Liver (tissue), 9 donors: ENCODE measurements around the gene CABYR. TPM values are rescaled to one million over a fixed set of nuclear protein-coding genes. Genes with fewer than 3 reads are reported as not detected.

Experiments
- DNase-seq: peaks from one replicate; pipeline ENCODE4 v3.0.0-alpha.2; 2017; ENCODE audit warnings: low spot score
- H3K27ac ChIP-seq, 2 donors: one replicate each; pipeline ENCODE4 v1.7.0; 2013; ENCODE audit warnings: inconsistent platforms in 2 of 2, low read length in 2 of 2, control low read depth in 1 of 2, low read depth in 1 of 2, mild to moderate bottlenecking in 1 of 2
- H3K27me3 ChIP-seq, 4 donors: one replicate each; pipeline versions ENCODE4 v1.6.1 to v1.7.0; 2013; ENCODE audit warnings: low read length in 3 of 4, inconsistent platforms in 1 of 4, mild to moderate bottlenecking in 1 of 4, moderate library complexity in 1 of 4; ENCODE audit not compliant: control insufficient read depth in 4 of 4, insufficient read depth in 4 of 4
- H3K36me3 ChIP-seq, 4 donors: one replicate each; pipeline versions ENCODE4 v1.6.1 to v1.7.0; 2013; ENCODE audit warnings: low read length in 3 of 4, mild to moderate bottlenecking in 3 of 4, low read depth in 1 of 4, moderate library complexity in 1 of 4; ENCODE audit not compliant: control insufficient read depth in 4 of 4, insufficient read depth in 3 of 4
- H3K4me1 ChIP-seq, 4 donors: one replicate each; pipeline versions ENCODE4 v1.6.1 to v1.7.0; 2013; ENCODE audit warnings: low read length in 3 of 4, mild to moderate bottlenecking in 3 of 4, moderate library complexity in 1 of 4; ENCODE audit not compliant: control insufficient read depth in 4 of 4, insufficient read depth in 4 of 4
- H3K4me3 ChIP-seq, 3 donors: one replicate each; pipeline versions ENCODE4 v1.6.1 to v1.7.0; 2013; ENCODE audit warnings: low read length in 3 of 3, control low read depth in 1 of 3, low read depth in 1 of 3, mild to moderate bottlenecking in 1 of 3
- H3K9ac ChIP-seq, 2 donors: one replicate each; pipeline ENCODE4 v1.7.0; 2013; ENCODE audit warnings: low read length in 2 of 2, mild to moderate bottlenecking in 2 of 2, moderate library complexity in 2 of 2, control low read depth in 1 of 2, low read depth in 1 of 2
- H3K9me3 ChIP-seq, 4 donors: one replicate each; pipeline versions ENCODE4 v1.6.1 to v1.7.0; 2013; ENCODE audit warnings: low read length in 3 of 4; ENCODE audit not compliant: control insufficient read depth in 4 of 4
- ATF3 ChIP-seq: IDR thresholded peaks from 2 replicates; pipeline ENCODE4 v1.6.1; 2016; ENCODE audit warnings: antibody characterized with exemption
- EGR1 ChIP-seq, 2 donors: IDR thresholded peaks; 2 replicates each; pipeline ENCODE4 v1.6.1; 2016 to 2018; ENCODE audit warnings: antibody characterized with exemption in 2 of 2, low read depth in 2 of 2
- FOXA1 ChIP-seq: IDR thresholded peaks from 2 replicates; pipeline ENCODE4 v1.6.1; 2016; ENCODE audit warnings: antibody characterized with exemption
- FOXA2 ChIP-seq: IDR thresholded peaks from 2 replicates; pipeline ENCODE4 v1.6.1; 2016; ENCODE audit warnings: antibody characterized with exemption
- GABPA ChIP-seq, 2 donors: IDR thresholded peaks in 1 of 2; conservative IDR thresholded peaks in 1 of 2; 2 replicates each; pipeline ENCODE4 v1.6.1; 2016; ENCODE audit warnings: antibody characterized with exemption in 2 of 2, mild to moderate bottlenecking in 1 of 2, moderate library complexity in 1 of 2
- HNF4A ChIP-seq, 2 donors: conservative IDR thresholded peaks; 2 replicates each; pipeline ENCODE4 v1.6.1; 2016; ENCODE audit warnings: antibody characterized with exemption in 2 of 2, mild to moderate bottlenecking in 2 of 2
- HNF4G ChIP-seq: IDR thresholded peaks from 2 replicates; pipeline ENCODE4 v1.6.1; 2016; ENCODE audit warnings: antibody characterized with exemption
- JUND ChIP-seq, 2 donors: IDR thresholded peaks; 2 replicates each; pipeline ENCODE4 v1.6.1; 2016; ENCODE audit warnings: antibody characterized with exemption in 2 of 2
- NR2F2 ChIP-seq: IDR thresholded peaks from 2 replicates; pipeline ENCODE4 v1.6.1; 2016; ENCODE audit warnings: antibody characterized with exemption
- RAD21 ChIP-seq, 2 donors: IDR thresholded peaks; 2 replicates each; pipeline ENCODE4 v1.6.1; 2016; ENCODE audit warnings: antibody characterized with exemption in 2 of 2, mild to moderate bottlenecking in 2 of 2
- REST ChIP-seq: IDR thresholded peaks from 2 replicates; pipeline ENCODE4 v1.6.1; 2016; ENCODE audit warnings: antibody characterized with exemption, mild to moderate bottlenecking
- SP1 ChIP-seq: IDR thresholded peaks from 2 replicates; pipeline ENCODE4 v1.6.1; 2018; ENCODE audit warnings: antibody characterized with exemption, mild to moderate bottlenecking
- TAF1 ChIP-seq: conservative IDR thresholded peaks from 2 replicates; pipeline ENCODE4 v1.6.1; 2016; ENCODE audit warnings: antibody characterized with exemption, mild to moderate bottlenecking
- WGBS: extraction: QIAGEN DNeasy Blood & Tissue Kit; methylation state at CpG from one replicate; pipeline ENCODE4 v1.1.7; 2013; 5-methylcytosine and 5-hydroxymethylcytosine counted together
- polyA plus RNA-seq, 2 donors: library from polyadenylated mRNA; stranded (reverse) in 1 of 2; unstranded in 1 of 2; fragments of 200-250 nt in 1 of 2; fragments of >200 nt in 1 of 2; fragmentation: Nextera tagmentation in 1 of 2; extraction: Ambion mirVana in 1 of 2; gene quantifications; one replicate each; pipeline versions ENCODE4 v1.2.1 to v1.2.3, GENCODE V29; 2013 to 2015
- total RNA-seq, 2 donors: library from RNA; depleted of rRNA; stranded (reverse); fragments of >200 nt; gene quantifications; one replicate each; pipeline ENCODE4 v1.2.3, GENCODE V29; 2014
- TF ChIP-seq, protein P1 (sequence below): IDR thresholded peaks from 2 replicates; pipeline ENCODE4 v1.6.1; 2016; ENCODE audit warnings: antibody characterized with exemption
- TF ChIP-seq, protein P2 (sequence below): fragments of 150-350 bp; IDR thresholded peaks from 2 replicates; pipeline ENCODE4 v1.5.1; 2017; ENCODE audit warnings: improper control_type of control experiment, low read depth, low read length; ENCODE audit not compliant: missing input control
- TF ChIP-seq, protein P3 (sequence below): IDR thresholded peaks from 2 replicates; pipeline ENCODE4 v1.6.1; 2016; ENCODE audit warnings: antibody characterized with exemption
- donor health status: healthy.
- donor health status: healthy.
- donor health status: healthy.
- donor health status: healthy.
- donor health status: healthy.

CABYR gene
- total and polyA plus RNA-seq, 4 donors: 0.19 to 0.67 (median 0.32) TPM

- Histone ChIP-seq H3K27me3 (no peaks in the 10 kb centered on the region), H3K4me1 (no peaks in the 10 kb centered on the region), H3K36me3 (peaks cover 0 to 18% (median 7%) of the 10 kb centered on the region in 4 donors), H3K4me3 (no peak overlapping the region), H3K27ac (no peak overlapping the region), H3K9me3 (no peaks in the 10 kb centered on the region), H3K9ac (no peak overlapping the region)
- WGBS: 83% methylated on average over 8 of the region's 8 CpGs
- peak; percentile 39 for DNase-seq
- TF ChIP-seq REST (no peak), HNF4G (no peak), RAD21 (IDR thresholded peaks at IDR 0.05) (no peak), ATF3 (no peak), JUND (IDR thresholded peaks at IDR 0.05) (no peak), GABPA (IDR thresholded peaks at IDR 0.05 in 1 of 2, conservative IDR thresholded peaks at IDR 0.05 in 1 of 2) (no peak), FOXA1 (no peak)
- TF ChIP-seq, protein P1, sequence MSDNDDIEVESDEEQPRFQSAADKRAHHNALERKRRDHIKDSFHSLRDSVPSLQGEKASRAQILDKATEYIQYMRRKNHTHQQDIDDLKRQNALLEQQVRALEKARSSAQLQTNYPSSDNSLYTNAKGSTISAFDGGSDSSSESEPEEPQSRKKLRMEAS: no peak
Observed at GRCh38 chr18:24170360-24170759, 31.5 kb downstream of the CABYR start.

- Histone ChIP-seq H3K36me3 (peaks cover 0 to 8% (median under 1%) of the 10 kb centered on the region in 4 donors), H3K9me3 (no peaks in the 10 kb centered on the region), H3K9ac (no peak overlapping the region), H3K4me3 (no peak overlapping the region), H3K27me3 (no peaks in the 10 kb centered on the region), H3K27ac (no peak overlapping the region), H3K4me1 (peaks cover 3 to 14% (median 10%) of the 10 kb centered on the region in 4 donors)
- no peak for DNase-seq
- no peak for TF ChIP-seq FOXA1
- TF ChIP-seq, protein P2, sequence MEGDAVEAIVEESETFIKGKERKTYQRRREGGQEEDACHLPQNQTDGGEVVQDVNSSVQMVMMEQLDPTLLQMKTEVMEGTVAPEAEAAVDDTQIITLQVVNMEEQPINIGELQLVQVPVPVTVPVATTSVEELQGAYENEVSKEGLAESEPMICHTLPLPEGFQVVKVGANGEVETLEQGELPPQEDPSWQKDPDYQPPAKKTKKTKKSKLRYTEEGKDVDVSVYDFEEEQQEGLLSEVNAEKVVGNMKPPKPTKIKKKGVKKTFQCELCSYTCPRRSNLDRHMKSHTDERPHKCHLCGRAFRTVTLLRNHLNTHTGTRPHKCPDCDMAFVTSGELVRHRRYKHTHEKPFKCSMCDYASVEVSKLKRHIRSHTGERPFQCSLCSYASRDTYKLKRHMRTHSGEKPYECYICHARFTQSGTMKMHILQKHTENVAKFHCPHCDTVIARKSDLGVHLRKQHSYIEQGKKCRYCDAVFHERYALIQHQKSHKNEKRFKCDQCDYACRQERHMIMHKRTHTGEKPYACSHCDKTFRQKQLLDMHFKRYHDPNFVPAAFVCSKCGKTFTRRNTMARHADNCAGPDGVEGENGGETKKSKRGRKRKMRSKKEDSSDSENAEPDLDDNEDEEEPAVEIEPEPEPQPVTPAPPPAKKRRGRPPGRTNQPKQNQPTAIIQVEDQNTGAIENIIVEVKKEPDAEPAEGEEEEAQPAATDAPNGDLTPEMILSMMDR: no peak
- no peak for TF ChIP-seq GABPA (IDR thresholded peaks at IDR 0.05 in 1 of 2, conservative IDR thresholded peaks at IDR 0.05 in 1 of 2)
- no peak for TF ChIP-seq JUND (IDR thresholded peaks at IDR 0.05)
- no peak for TF ChIP-seq REST
- TF ChIP-seq NR2F2: no peak
- no peak for TF ChIP-seq TAF1
- TF ChIP-seq SP1: no peak
- TF ChIP-seq, protein P1: no peak
- no peak for TF ChIP-seq EGR1 (IDR thresholded peaks at IDR 0.05; ENCODE audit: low read depth in 2 of 2)
- no peak for TF ChIP-seq HNF4A (conservative IDR thresholded peaks at IDR 0.05)
- TF ChIP-seq FOXA2: no peak
- TF ChIP-seq ATF3: no peak
- TF ChIP-seq, protein P3, sequence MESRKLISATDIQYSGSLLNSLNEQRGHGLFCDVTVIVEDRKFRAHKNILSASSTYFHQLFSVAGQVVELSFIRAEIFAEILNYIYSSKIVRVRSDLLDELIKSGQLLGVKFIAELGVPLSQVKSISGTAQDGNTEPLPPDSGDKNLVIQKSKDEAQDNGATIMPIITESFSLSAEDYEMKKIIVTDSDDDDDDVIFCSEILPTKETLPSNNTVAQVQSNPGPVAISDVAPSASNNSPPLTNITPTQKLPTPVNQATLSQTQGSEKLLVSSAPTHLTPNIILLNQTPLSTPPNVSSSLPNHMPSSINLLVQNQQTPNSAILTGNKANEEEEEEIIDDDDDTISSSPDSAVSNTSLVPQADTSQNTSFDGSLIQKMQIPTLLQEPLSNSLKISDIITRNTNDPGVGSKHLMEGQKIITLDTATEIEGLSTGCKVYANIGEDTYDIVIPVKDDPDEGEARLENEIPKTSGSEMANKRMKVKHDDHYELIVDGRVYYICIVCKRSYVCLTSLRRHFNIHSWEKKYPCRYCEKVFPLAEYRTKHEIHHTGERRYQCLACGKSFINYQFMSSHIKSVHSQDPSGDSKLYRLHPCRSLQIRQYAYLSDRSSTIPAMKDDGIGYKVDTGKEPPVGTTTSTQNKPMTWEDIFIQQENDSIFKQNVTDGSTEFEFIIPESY: no peak
- WGBS: 85% methylated on average over 3 of the region's 3 CpGs
Observed at GRCh38 chr18:24173997-24174396, 35.1 kb downstream of the CABYR start.
